IMR-90 (cell line): ENCODE results near the gene SRSF10. TPM values are rescaled to one million over a fixed set of nuclear protein-coding genes. Genes with fewer than 3 reads are reported as not detected.

ENCODE experiments used
- ATAC-seq: fragments of 200-7000 bp; cut with Tn5 transposase; 2 replicates; pipeline ENCODE4 v1.9.1; 2020; ENCODE audit warnings: low read depth, mild to moderate bottlenecking, moderate library complexity
- BruUV-seq: library from RNA; stranded (reverse); fragments of 400-500 nt; replicated peaks from 2 replicates; lab custom pipeline; 2021; lab: Mats Ljungman, UMichigan
- CTCF ChIA-PET: fragments of 300-600 bp; formaldehyde crosslinking; extraction: SDS; loops from one replicate; lab custom pipeline; 2021; ENCODE audit warnings: antibody characterized with exemption; lab: Yijun Ruan, JAX
- POLR2A ChIA-PET: fragments of 300-600 bp; sonication (Branson Sonifier 250); formaldehyde crosslinking; loops from one replicate; lab custom pipeline; 2022; ENCODE audit warnings: antibody characterized with exemption; ENCODE audit not compliant: unreplicated experiment; lab: Charles Lee
- DNase-seq: peaks from one replicate; pipeline ENCODE4 v3.0.0; 2013
- H2AFZ ChIP-seq: replicated peaks from 2 replicates; pipeline ENCODE3; 2013; ENCODE audit warnings: low read length, mild to moderate bottlenecking; ENCODE audit not compliant: poor library complexity
- H2AK5ac ChIP-seq: 2 replicates; pipeline ENCODE4 v1.6.1; 2013; ENCODE audit warnings: low read depth, low read length, inconsistent platforms
- H2AK9ac ChIP-seq: replicated peaks from 2 replicates; pipeline ENCODE3; 2013; ENCODE audit warnings: mild to moderate bottlenecking, low read depth, low read length, moderate library complexity; ENCODE audit not compliant: poor library complexity
- H2BK120ac ChIP-seq: 2 replicates; pipeline ENCODE4 v1.6.1; 2013; ENCODE audit warnings: low read depth, low read length, inconsistent platforms
- H2BK15ac ChIP-seq: 3 replicates; pipeline ENCODE4 v1.6.1; 2013; ENCODE audit warnings: low read depth, low read length, inconsistent platforms
- H2BK20ac ChIP-seq: 2 replicates; pipeline ENCODE4 v1.6.1; 2013; ENCODE audit warnings: low read depth, mild to moderate bottlenecking, inconsistent platforms, low read length, moderate library complexity
- H2BK5ac ChIP-seq: 2 replicates; pipeline ENCODE4 v1.6.1; 2013; ENCODE audit warnings: mild to moderate bottlenecking, low read depth, low read length, inconsistent platforms; ENCODE audit not compliant: poor library complexity, severe bottlenecking
- H3K14ac ChIP-seq: replicated peaks from 2 replicates; pipeline ENCODE4 v1.6.1; 2013; ENCODE audit warnings: low read depth, low read length, inconsistent platforms
- H3K18ac ChIP-seq: 2 replicates; pipeline ENCODE4 v1.6.1; 2013; ENCODE audit warnings: low read depth, low read length, control low read depth
- H3K23ac ChIP-seq: 2 replicates; pipeline ENCODE4 v1.6.1; 2013; ENCODE audit warnings: low read depth, low read length, inconsistent platforms
- H3K27ac ChIP-seq: 2 replicates; pipeline ENCODE4 v1.5.1; 2013; ENCODE audit warnings: mild to moderate bottlenecking, control low read depth, low read length; ENCODE audit not compliant: insufficient read depth
- H3K27me3 ChIP-seq: 2 replicates; pipeline ENCODE4 v1.6.1; 2013; ENCODE audit warnings: low read length; ENCODE audit not compliant: control insufficient read depth, insufficient read depth
- H3K36me3 ChIP-seq: 2 replicates; pipeline ENCODE4 v1.6.1; 2013; ENCODE audit warnings: low read length, mixed read lengths; ENCODE audit not compliant: control insufficient read depth, insufficient read depth
- H3K4ac ChIP-seq: 2 replicates; pipeline ENCODE4 v1.6.1; 2013; ENCODE audit warnings: low read depth, low read length, inconsistent platforms
- H3K4me1 ChIP-seq: 2 replicates; pipeline ENCODE4 v1.6.1; 2013; ENCODE audit warnings: low read length, mixed read lengths; ENCODE audit not compliant: control insufficient read depth, insufficient read depth
- H3K4me2 ChIP-seq: 2 replicates; pipeline ENCODE4 v1.6.1; 2013; ENCODE audit warnings: low read depth, mild to moderate bottlenecking, control low read depth, low read length, moderate library complexity
- H3K4me3 ChIP-seq: 2 replicates; pipeline ENCODE4 v1.5.1; 2013; ENCODE audit warnings: low read depth, mild to moderate bottlenecking, control low read depth, low read length, moderate library complexity; ENCODE audit not compliant: insufficient read depth
- H3K56ac ChIP-seq: 2 replicates; pipeline ENCODE4 v1.6.1; 2013; ENCODE audit warnings: low read length, inconsistent platforms; ENCODE audit not compliant: insufficient read depth; ENCODE audit errors: extremely low read depth
- H3K79me1 ChIP-seq, 2 experiments: 2 replicates each; pipeline ENCODE4 v1.6.1; 2013; ENCODE audit warnings: low read length in 2 of 2, inconsistent platforms in 1 of 2, low read depth in 1 of 2
- H3K9ac ChIP-seq: 2 replicates; pipeline ENCODE4 v1.6.1; 2013; ENCODE audit warnings: low read depth, low read length, control low read depth
- H3K9me1 ChIP-seq: 2 replicates; pipeline ENCODE4 v1.6.1; 2013; ENCODE audit warnings: low read length, inconsistent platforms; ENCODE audit not compliant: insufficient read depth
- H3K9me3 ChIP-seq: 2 replicates; pipeline ENCODE4 v1.6.1; 2013; ENCODE audit warnings: low read length; ENCODE audit not compliant: control insufficient read depth, insufficient read depth
- H4K20me1 ChIP-seq: 2 replicates; pipeline ENCODE4 v1.6.1; 2013; ENCODE audit warnings: low read length, inconsistent platforms; ENCODE audit not compliant: insufficient read depth
- H4K5ac ChIP-seq: 2 replicates; pipeline ENCODE4 v1.6.1; 2013; ENCODE audit warnings: mild to moderate bottlenecking, low read depth, low read length, control low read depth
- H4K8ac ChIP-seq, 2 experiments: 2 replicates each; pipeline ENCODE4 v1.6.1; 2013; ENCODE audit warnings: low read depth in 2 of 2, low read length in 2 of 2, control low read depth in 1 of 2, inconsistent platforms in 1 of 2
- H4K91ac ChIP-seq: 2 replicates; pipeline ENCODE4 v1.6.1; 2013; ENCODE audit warnings: low read depth, low read length, inconsistent platforms; ENCODE audit not compliant: insufficient read depth
- BHLHE40 ChIP-seq: fragments of 150-350 bp; IDR thresholded peaks from 2 replicates; pipeline ENCODE4 v1.6.1; 2016; ENCODE audit warnings: mild to moderate bottlenecking, low read depth, low read length
- CEBPB ChIP-seq: IDR thresholded peaks from 2 replicates; pipeline ENCODE4 v1.6.1; 2012; ENCODE audit warnings: low read depth, low read length, improper control_type of control experiment
- CHD1 ChIP-seq: IDR thresholded peaks from 2 replicates; pipeline ENCODE4 v1.6.1; 2012; ENCODE audit warnings: low read depth, low read length, improper control_type of control experiment
- NFE2L2 ChIP-seq: fragments of 150-350 bp; IDR thresholded peaks from 2 replicates; pipeline ENCODE4 v1.6.1; 2016; ENCODE audit warnings: low read depth, mild to moderate bottlenecking, low read length
- WGBS, 2 experiments: methylation state at CpG; one replicate each; pipeline versions ENCODE4 v1.1.5 to v1.1.7; 2013; ENCODE audit warnings: missing lambda C conversion rate in 2 of 2; ENCODE audit not compliant: insufficient read length in 1 of 2; ENCODE audit errors: extremely low coverage in 2 of 2; 5-methylcytosine and 5-hydroxymethylcytosine counted together
- dilution Hi-C: fragments of 300-500 bp; cut with HindIII; formaldehyde crosslinking; loops from one replicate; pipeline ENCODE4 v1.14.3; 2018; ENCODE audit warnings: low sequenced_read_pairs; ENCODE audit not compliant: unreplicated experiment
- in situ Hi-C: fragments of 300-500 bp; cut with MboI; formaldehyde crosslinking; loops from 3 replicates; pipeline ENCODE4 v1.14.3; 2019; ENCODE audit warnings: low sequenced_read_pairs, inconsistent platforms, mixed read lengths
- intact Hi-C: fragments of 100-400 bp; cut with micrococcal nuclease; formaldehyde crosslinking; loops from 2 replicates; pipeline ENCODE4 v1.10.0; 2022
- polyA plus RNA-seq, 3 experiments: library from polyadenylated mRNA; depleted of rRNA; stranded (reverse); fragments of >200 nt; gene quantifications; 2 replicates each; pipeline ENCODE4 v1.2.3, GENCODE V29; 2012; ENCODE audit warnings: low replicate concordance in 1 of 3
- total RNA-seq: library from RNA; depleted of rRNA; stranded (reverse); fragments of >200 nt; gene quantifications from 2 replicates; pipeline ENCODE4 v1.2.3, GENCODE V29; 2012
- TF ChIP-seq, protein P1 (sequence below): conservative IDR thresholded peaks from 2 replicates; pipeline ENCODE4 v1.5.1; 2012; ENCODE audit warnings: mild to moderate bottlenecking, low read depth, low read length, improper control_type of control experiment

Gene SRSF10
- total and polyA plus RNA-seq, 2 of the 4 experiments (the other 2 are of a cell fraction), result 90.1 to 110 TPM

DNA sequence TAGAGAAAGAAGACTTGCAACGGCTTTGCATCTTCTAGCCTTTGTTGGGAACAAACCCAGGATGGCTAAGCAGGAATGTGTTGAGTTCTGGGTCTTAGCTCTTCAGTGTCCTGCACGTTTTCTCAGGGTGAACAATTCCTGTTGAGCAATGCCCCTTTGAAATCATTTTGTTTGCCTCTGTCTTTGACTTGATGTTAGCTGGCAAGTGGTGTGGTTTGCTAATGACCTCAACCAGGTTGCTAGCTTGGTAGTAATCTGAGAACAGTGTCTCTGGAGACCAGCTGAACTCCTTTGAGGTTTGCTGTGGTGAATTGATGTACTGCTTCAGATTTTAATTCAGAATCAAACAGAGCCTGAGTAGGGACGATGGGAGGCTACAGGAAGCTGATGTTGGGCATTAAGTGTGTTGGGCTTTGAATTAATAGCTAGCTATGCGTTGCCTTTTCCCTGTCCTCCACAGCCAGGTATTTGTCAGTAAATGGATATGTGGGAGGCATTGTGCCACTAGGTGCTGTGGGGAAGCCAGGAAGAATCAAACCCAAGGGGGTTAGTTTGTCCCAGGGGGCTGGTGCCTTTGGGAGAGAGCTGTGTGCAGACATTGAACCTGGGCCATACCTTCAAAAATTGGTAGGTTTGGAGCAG lies 23.3 kb upstream of the SRSF10 start:
- Histone ChIP-seq H3K4me3 (no peak overlapping the region), H3K9ac (no peak overlapping the region), H3K27me3 (no peaks in the 10 kb centered on the region), H2BK15ac (no peak overlapping the region), H3K56ac (no peak overlapping the region), H3K9me3 (no peaks in the 10 kb centered on the region), H3K14ac (no peak overlapping the region; the same call in 1 of the 2 replicates), H3K4me1 (peaks cover 7% of the 10 kb centered on the region), H2BK20ac (no peak overlapping the region; the same call in 1 of the 2 replicates), H3K18ac (peak overlapping the region; percentile 12; the same call in 1 of the 2 replicates), H2BK5ac (no peak overlapping the region), H3K23ac (no peak overlapping the region), H2BK120ac (no peak overlapping the region), H4K5ac (no peak overlapping the region), H2AK5ac (no peak overlapping the region), H3K9me1 (peaks cover 7% of the 10 kb centered on the region), H4K91ac (no peak overlapping the region), H2AFZ (no peak overlapping the region), H3K27ac (no peak overlapping the region), H2AK9ac (no peak overlapping the region), H4K8ac (no peak overlapping the region), H3K4me2 (peak overlapping the region; percentile 24), H3K36me3 (no peaks in the 10 kb centered on the region), H3K79me1 (no peaks in the 10 kb centered on the region), H3K4ac (no peak overlapping the region), H4K20me1 (no peaks in the 10 kb centered on the region)
- ATAC-seq, result peak; percentile 54
- DNase-seq, result peak; percentile 84
- dilution Hi-C loops, result no loop called here
- BruUV-seq, result no TSS peak
- intact Hi-C loops, result no loop called here
- CTCF ChIA-PET, result interaction anchor here (0.6 to 1.4 kb wide), 4 partner anchors 25 to 48 kb away, joined by 3 to 4 read pairs (median 4); no protein-coding TSS in a partner anchor
- WGBS, 2 experiments, result no CpG with 5 or more reads among the region's 4 CpGs
- TF ChIP-seq BHLHE40 (peak; percentile 90), NFE2L2 (no peak), CEBPB (peak; percentile 78), CHD1 (no peak)
- TF ChIP-seq, protein P1, sequence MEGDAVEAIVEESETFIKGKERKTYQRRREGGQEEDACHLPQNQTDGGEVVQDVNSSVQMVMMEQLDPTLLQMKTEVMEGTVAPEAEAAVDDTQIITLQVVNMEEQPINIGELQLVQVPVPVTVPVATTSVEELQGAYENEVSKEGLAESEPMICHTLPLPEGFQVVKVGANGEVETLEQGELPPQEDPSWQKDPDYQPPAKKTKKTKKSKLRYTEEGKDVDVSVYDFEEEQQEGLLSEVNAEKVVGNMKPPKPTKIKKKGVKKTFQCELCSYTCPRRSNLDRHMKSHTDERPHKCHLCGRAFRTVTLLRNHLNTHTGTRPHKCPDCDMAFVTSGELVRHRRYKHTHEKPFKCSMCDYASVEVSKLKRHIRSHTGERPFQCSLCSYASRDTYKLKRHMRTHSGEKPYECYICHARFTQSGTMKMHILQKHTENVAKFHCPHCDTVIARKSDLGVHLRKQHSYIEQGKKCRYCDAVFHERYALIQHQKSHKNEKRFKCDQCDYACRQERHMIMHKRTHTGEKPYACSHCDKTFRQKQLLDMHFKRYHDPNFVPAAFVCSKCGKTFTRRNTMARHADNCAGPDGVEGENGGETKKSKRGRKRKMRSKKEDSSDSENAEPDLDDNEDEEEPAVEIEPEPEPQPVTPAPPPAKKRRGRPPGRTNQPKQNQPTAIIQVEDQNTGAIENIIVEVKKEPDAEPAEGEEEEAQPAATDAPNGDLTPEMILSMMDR, result no peak
- in situ Hi-C loops, result no loop called here
- POLR2A ChIA-PET, result no interaction called here
